Peyer's patch (tissue), 4 donors: Measurements from ENCODE around the gene MC2R. TPM values are rescaled to one million over a fixed set of nuclear protein-coding genes. Genes with fewer than 3 reads are reported as not detected.

Experiments used
- DNase-seq, 3 donors: peaks; one replicate each; pipeline ENCODE4 v3.0.0-alpha.2; 2017 to 2019
- H3K27ac ChIP-seq, 4 donors: fragments of 200-600 bp; sonication (generic); one replicate each; pipeline ENCODE4 v1.5.1; 2016 to 2019
- H3K27me3 ChIP-seq, 2 donors: fragments of 200-600 bp; sonication (generic); one replicate each; pipeline ENCODE4 v1.5.1; 2019
- H3K36me3 ChIP-seq, 3 donors: fragments of 200-600 bp; sonication (generic); one replicate each; pipeline ENCODE4 v1.5.1; 2016 to 2019
- H3K4me1 ChIP-seq, 4 donors: fragments of 200-600 bp; sonication (generic); one replicate each; pipeline ENCODE4 v1.5.1; 2016 to 2019
- H3K4me3 ChIP-seq, 4 donors: fragments of 200-600 bp; sonication (generic); 1 replicate in 3 of 4; 2 replicates in 1 of 4; pipeline ENCODE4 v1.5.1; 2016 to 2019; ENCODE audit warnings: mild to moderate bottlenecking in 1 of 4
- H3K9me3 ChIP-seq, 4 donors: fragments of 200-600 bp; sonication (generic); one replicate each; pipeline ENCODE4 v1.5.1; 2016 to 2019; ENCODE audit warnings: mild to moderate bottlenecking in 1 of 4
- POLR2A ChIP-seq, 2 donors: fragments of 450-650 bp; IDR thresholded peaks; one replicate each; pipeline ENCODE4 v1.5.1; 2017; ENCODE audit warnings: antibody characterized with exemption in 2 of 2, mild to moderate bottlenecking in 2 of 2, moderate library complexity in 2 of 2
- total RNA-seq, 4 donors: library from RNA; depleted of rRNA; stranded (reverse); fragments of >200 nt; gene quantifications; one replicate each; pipeline ENCODE4 v1.1.0, GENCODE V29; 2016
- TF ChIP-seq, protein P1 (sequence below), 6 experiments: fragments of 450-650 bp in 4 of 6; fragments of 200-600 bp in 2 of 6; sonication (generic) in 1 of 6; IDR thresholded peaks; one replicate each; pipeline ENCODE4 v1.5.1; 2017 to 2019; ENCODE audit warnings: antibody characterized with exemption in 6 of 6, mild to moderate bottlenecking in 3 of 6, moderate library complexity in 1 of 6

The MC2R gene
- total RNA-seq, 4 donors from 2014 or later: not detected

DNA sequence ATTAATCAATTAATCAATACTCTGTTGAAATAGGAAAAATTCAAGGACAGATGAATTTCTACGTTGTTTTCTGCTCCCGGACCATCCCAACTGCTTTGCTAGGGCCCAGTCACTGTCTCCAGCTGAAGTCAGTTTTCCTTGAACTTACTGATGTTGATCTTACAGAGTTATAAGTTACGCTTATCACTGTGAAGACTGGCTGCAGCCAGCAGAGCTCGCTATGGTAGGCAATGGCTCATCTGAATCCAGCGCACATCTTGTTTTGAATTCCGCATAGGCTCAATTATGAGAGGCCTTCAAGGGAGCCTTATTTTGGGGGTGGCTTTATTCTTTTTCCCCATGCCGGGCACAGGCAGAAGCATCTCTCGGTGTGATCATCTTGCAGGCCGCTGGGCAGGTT lies 2.7 kb downstream of the MC2R start:
- Histone ChIP-seq H3K36me3 (no peaks in the 10 kb centered on the region), H3K27ac (no peak overlapping the region), H3K27me3 (no peaks in the 10 kb centered on the region), H3K4me1 (no peaks in the 10 kb centered on the region), H3K9me3 (no peaks in the 10 kb centered on the region), H3K4me3 (no peak overlapping the region)
- TF ChIP-seq POLR2A (IDR thresholded peaks at IDR 0.05): no peak
- TF ChIP-seq, protein P1, sequence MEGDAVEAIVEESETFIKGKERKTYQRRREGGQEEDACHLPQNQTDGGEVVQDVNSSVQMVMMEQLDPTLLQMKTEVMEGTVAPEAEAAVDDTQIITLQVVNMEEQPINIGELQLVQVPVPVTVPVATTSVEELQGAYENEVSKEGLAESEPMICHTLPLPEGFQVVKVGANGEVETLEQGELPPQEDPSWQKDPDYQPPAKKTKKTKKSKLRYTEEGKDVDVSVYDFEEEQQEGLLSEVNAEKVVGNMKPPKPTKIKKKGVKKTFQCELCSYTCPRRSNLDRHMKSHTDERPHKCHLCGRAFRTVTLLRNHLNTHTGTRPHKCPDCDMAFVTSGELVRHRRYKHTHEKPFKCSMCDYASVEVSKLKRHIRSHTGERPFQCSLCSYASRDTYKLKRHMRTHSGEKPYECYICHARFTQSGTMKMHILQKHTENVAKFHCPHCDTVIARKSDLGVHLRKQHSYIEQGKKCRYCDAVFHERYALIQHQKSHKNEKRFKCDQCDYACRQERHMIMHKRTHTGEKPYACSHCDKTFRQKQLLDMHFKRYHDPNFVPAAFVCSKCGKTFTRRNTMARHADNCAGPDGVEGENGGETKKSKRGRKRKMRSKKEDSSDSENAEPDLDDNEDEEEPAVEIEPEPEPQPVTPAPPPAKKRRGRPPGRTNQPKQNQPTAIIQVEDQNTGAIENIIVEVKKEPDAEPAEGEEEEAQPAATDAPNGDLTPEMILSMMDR (IDR thresholded peaks at IDR 0.05): no peak
- no peak for DNase-seq

- TF ChIP-seq, protein P1 (IDR thresholded peaks at IDR 0.05): no peak
- TF ChIP-seq POLR2A (IDR thresholded peaks at IDR 0.05): no peak
- DNase-seq: no peak
- Histone ChIP-seq H3K27ac (no peak overlapping the region), H3K27me3 (no peaks in the 10 kb centered on the region), H3K9me3 (no peaks in the 10 kb centered on the region), H3K4me3 (no peak overlapping the region), H3K4me1 (no peaks in the 10 kb centered on the region), H3K36me3 (no peaks in the 10 kb centered on the region)
These were observed 4.3 kb downstream of the MC2R start for GRCh38 chr18:13910986-13911385.

DNA sequence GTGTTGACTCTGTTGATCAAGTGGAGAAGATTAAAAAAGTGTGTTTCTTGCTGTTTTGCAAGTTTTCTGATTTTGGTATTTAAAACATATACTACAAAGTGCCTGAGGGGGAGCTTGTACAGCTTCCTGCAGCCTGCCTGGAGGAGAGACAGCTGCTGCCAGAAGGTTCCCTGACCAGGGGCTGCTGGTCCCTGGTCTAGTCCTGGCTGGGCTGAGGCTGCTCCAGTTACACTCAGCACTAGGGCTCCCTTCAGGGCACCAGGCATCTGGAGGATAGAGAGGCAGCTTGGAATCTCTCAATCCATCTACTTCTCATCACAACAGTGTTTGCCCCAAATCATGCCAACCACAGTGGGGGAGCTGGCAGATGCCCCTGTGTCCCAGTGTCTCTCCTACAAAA lies 4.8 kb downstream of the MC2R start:
- H3K9me3 ChIP-seq: no peaks in the 10 kb centered on the region
- H3K27ac ChIP-seq: no peak overlapping the region
- no peak for DNase-seq
- no peaks in the 10 kb centered on the region for H3K27me3 ChIP-seq
- no peaks in the 10 kb centered on the region for H3K4me1 ChIP-seq
- no peak for TF ChIP-seq POLR2A (IDR thresholded peaks at IDR 0.05)
- TF ChIP-seq, protein P1 (IDR thresholded peaks at IDR 0.05): no peak
- no peaks in the 10 kb centered on the region for H3K36me3 ChIP-seq
- H3K4me3 ChIP-seq: no peak overlapping the region

- Histone ChIP-seq H3K4me1 (no peaks in the 10 kb centered on the region), H3K27ac (no peak overlapping the region), H3K4me3 (no peak overlapping the region), H3K36me3 (no peaks in the 10 kb centered on the region), H3K9me3 (no peaks in the 10 kb centered on the region), H3K27me3 (no peaks in the 10 kb centered on the region)
- no peak for DNase-seq
- TF ChIP-seq POLR2A (IDR thresholded peaks at IDR 0.05): no peak
- TF ChIP-seq, protein P1 (IDR thresholded peaks at IDR 0.05): no peak
These were observed 6.0 kb downstream of the MC2R start for GRCh38 chr18:13909141-13909940.

DNA sequence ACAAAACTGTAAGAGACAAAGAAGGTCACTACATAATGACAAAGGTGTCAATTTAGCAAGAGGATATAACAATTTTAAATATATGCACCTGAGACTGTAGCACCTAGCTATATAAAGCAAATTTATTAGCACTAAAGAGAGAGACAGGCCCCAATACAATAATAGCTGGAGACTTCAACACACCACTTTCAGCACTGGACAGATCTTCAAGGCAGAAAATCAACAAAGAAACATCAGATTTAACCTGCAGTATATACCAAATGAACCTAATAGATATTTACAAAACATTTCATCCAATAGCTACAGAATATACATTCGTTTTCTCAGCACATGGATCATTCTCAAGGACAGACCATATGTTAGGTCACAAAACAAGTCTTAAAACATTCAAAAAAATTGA lies 14.7 kb downstream of the MC2R start:
- Histone ChIP-seq H3K27ac (no peak overlapping the region), H3K4me1 (no peaks in the 10 kb centered on the region), H3K9me3 (no peaks in the 10 kb centered on the region), H3K4me3 (no peak overlapping the region), H3K36me3 (no peaks in the 10 kb centered on the region), H3K27me3 (no peaks in the 10 kb centered on the region)
- no peak for DNase-seq
- TF ChIP-seq, protein P1 (IDR thresholded peaks at IDR 0.05): no peak
- TF ChIP-seq POLR2A (IDR thresholded peaks at IDR 0.05): no peak
